Muscle of leg (tissue), 11 donors: ENCODE data around the gene TMED5. TPM values are rescaled to one million over a fixed set of nuclear protein-coding genes. Genes with fewer than 3 reads are reported as not detected.

ENCODE experiments used
- DNase-seq: peaks from one replicate; pipeline ENCODE4 v3.0.0; 2013
- H3K27ac ChIP-seq: one replicate; pipeline ENCODE4 v1.5.1; 2013; ENCODE audit warnings: mild to moderate bottlenecking, low read length, control low read depth
- H3K27me3 ChIP-seq: one replicate; pipeline ENCODE4 v1.6.1; 2013; ENCODE audit warnings: low read length; ENCODE audit not compliant: control insufficient read depth, insufficient read depth
- H3K36me3 ChIP-seq: one replicate; pipeline ENCODE4 v1.6.1; 2013; ENCODE audit warnings: low read length; ENCODE audit not compliant: control insufficient read depth, insufficient read depth
- H3K4me1 ChIP-seq: one replicate; pipeline ENCODE4 v1.6.1; 2013; ENCODE audit warnings: low read length; ENCODE audit not compliant: control insufficient read depth, insufficient read depth
- H3K4me3 ChIP-seq: one replicate; pipeline ENCODE4 v1.5.1; 2013; ENCODE audit warnings: low read length, control low read depth
- H3K9me3 ChIP-seq: replicated peaks from 2 replicates; pipeline ENCODE4 v1.6.1; 2013; ENCODE audit warnings: low read depth, low read length; ENCODE audit not compliant: control insufficient read depth
- WGBS: methylation state at CpG from one replicate; pipeline ENCODE4 v1.1.5; 2013; ENCODE audit warnings: missing lambda C conversion rate; ENCODE audit not compliant: insufficient coverage; 5-methylcytosine and 5-hydroxymethylcytosine counted together
- polyA plus RNA-seq, 8 donors: library from polyadenylated mRNA; unstranded; fragments of 120-200 nt; gene quantifications; one replicate each; pipeline versions ENCODE4 v1.2.1 to v1.2.3, GENCODE V29; 2013; ENCODE audit warnings: inconsistent platforms in 1 of 8, low replicate concordance in 1 of 8; ENCODE audit not compliant: insufficient read length in 8 of 8, insufficient read depth in 1 of 8
- total RNA-seq: library from RNA; stranded (reverse); fragments of 120-200 nt; gene quantifications from one replicate; pipeline ENCODE4 v1.2.4, GENCODE V29; 2013

The TMED5 gene
- total and polyA plus RNA-seq, 9 donors, result 18.2 to 28.5 (median 23.3) TPM

DNA sequence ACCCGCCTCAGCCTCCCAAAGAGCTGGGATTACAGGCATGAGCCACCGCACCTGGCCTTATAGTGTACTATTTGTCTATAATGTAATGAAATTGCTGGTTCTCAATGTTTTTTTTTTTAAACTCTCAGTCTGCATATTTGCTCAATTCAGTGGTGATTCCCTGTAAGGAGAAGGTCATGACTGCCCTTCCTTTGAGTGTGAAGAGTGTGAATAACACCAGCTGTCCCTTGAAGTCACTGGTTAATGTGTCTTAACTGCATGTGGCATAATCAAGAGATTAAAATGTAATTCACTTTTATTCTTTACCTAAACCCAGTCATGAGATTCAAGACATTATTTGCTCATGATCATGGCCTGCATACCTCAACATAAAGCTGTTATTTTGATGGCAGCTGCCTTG lies 70.6 kb downstream of the TMED5 start:
- Histone ChIP-seq H3K4me3 (no peak overlapping the region), H3K9me3 (peaks cover 4% of the 10 kb centered on the region), H3K4me1 (no peaks in the 10 kb centered on the region), H3K27me3 (no peaks in the 10 kb centered on the region), H3K36me3 (peaks cover 7% of the 10 kb centered on the region), H3K27ac (no peak overlapping the region)
- 83% methylated on average over 1 of the region's 2 CpGs for WGBS
- no peak for DNase-seq

DNA sequence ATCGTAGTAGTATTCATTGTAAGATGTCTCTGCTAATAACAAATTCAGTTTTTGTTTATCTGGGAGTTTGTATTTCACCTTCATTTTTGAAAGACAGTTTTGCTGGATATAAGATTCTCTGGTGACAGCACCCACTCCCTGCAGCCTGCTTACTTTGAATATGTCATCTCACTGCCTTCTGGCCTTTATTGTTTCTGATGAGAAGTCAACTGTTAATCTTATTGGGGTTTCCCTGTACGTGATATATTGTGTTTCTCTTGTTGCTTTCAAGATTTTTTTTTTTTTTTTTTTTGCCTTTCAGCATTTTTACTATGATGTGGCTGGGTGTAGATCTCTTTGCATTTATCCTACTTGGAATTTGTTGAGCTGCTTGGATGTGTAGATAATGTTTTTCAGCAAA lies 71.9 kb downstream of the TMED5 start:
- Histone ChIP-seq H3K9me3 (peaks cover 4% of the 10 kb centered on the region), H3K27ac (no peak overlapping the region), H3K36me3 (peaks cover 7% of the 10 kb centered on the region), H3K4me1 (no peaks in the 10 kb centered on the region), H3K27me3 (no peaks in the 10 kb centered on the region), H3K4me3 (no peak overlapping the region)
- no peak for DNase-seq
- WGBS, result no CpG with 5 or more reads among the region's 2 CpGs

DNA sequence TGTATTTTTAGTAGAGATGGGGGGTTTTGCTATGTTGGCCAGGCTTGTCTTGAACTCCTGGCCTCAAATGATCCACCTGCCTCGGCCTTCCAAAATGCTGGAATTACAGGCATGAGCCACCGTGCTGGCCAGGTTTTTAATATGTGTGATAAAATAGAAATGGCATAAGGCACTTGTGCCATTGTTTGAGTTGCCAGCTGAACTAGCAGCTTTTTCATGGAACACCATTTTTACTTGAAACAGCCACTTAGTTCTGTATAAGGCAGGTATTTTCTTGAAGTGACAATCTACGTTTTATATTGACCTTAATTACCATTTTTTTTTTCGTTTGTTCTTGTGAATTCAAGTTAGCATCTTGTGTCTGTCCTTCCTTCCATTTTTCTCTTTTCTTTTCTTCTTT lies 72.8 kb downstream of the TMED5 start:
- WGBS, result 93% methylated on average over 3 of the region's 4 CpGs
- no peak overlapping the region for H3K4me3 ChIP-seq
- H3K4me1 ChIP-seq, result no peaks in the 10 kb centered on the region
- no peaks in the 10 kb centered on the region for H3K27me3 ChIP-seq
- no peak for DNase-seq
- H3K9me3 ChIP-seq, result peaks cover 4% of the 10 kb centered on the region
- no peak overlapping the region for H3K27ac ChIP-seq
- H3K36me3 ChIP-seq, result peaks cover 5% of the 10 kb centered on the region

DNA sequence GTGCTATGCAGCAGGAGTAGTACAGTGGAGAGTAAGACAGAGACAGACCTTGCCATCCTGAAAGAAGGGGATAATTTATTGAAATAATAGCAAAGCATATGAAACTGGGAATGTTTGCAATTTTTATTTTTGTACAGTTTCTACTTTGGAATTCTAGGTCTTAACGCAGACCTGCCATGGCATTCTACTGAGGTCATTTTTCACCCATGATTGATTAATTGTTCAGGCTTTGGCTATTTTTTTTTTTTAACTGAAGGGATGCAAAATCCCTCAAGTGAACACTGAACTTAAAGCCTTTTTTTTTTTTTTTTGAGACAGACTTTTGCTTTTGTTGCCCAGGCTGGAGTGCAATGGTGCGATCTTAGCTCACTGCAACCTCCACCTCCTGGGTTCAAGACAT lies 74.0 kb downstream of the TMED5 start:
- no peak for DNase-seq
- H3K9me3 ChIP-seq, result peaks cover 4% of the 10 kb centered on the region
- no CpG with 5 or more reads among the region's 2 CpGs for WGBS
- H3K27ac ChIP-seq, result no peak overlapping the region
- H3K36me3 ChIP-seq, result peaks cover 5% of the 10 kb centered on the region
- no peaks in the 10 kb centered on the region for H3K27me3 ChIP-seq
- no peaks in the 10 kb centered on the region for H3K4me1 ChIP-seq
- no peak overlapping the region for H3K4me3 ChIP-seq

DNA sequence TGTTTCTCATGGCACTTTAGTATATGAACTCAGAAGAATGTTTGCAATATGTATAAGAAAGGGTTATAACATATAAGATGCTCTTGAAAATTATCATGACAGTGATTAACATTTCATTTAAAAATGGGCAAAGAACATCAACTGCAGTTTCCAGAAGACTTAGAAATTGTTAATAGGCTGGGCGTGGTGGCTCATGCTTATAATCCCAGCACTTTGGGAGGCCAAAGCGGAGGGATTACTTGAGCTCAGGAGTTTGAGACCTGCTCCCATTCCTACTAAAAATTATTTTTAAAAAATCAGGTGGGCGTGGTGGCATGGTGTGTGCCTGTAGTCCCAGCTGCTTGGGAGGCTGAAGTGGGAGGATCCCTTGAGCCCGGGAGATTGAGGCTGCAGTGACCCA lies 78.1 kb downstream of the TMED5 start:
- Histone ChIP-seq H3K9me3 (no peaks in the 10 kb centered on the region), H3K27me3 (no peaks in the 10 kb centered on the region)
- WGBS, result 93% methylated on average over 3 of the region's 4 CpGs

More for the DNA sequence above, 78.1 kb downstream of the TMED5 start:
- no peak for DNase-seq
- Histone ChIP-seq H3K4me3 (no peak overlapping the region), H3K4me1 (no peaks in the 10 kb centered on the region), H3K36me3 (peaks cover 4% of the 10 kb centered on the region), H3K27ac (no peak overlapping the region)

Other genes with a start within 250 kb of the TMED5 start
- 5.9 TPM for gene DIPK1A, start 219.0 kb downstream of the TMED5 start, total RNA-seq
- gene DIPK1A, start 219.0 kb downstream of the TMED5 start, polyA plus RNA-seq, result 10 to 100 TPM in 3 of 8 donors, 1 to 10 TPM in 5; 8.2 to 11.0 (median 9.4) TPM
- 27.0 TPM for gene MTF2, start 101.1 kb downstream of the TMED5 start, total RNA-seq
- 10 to 100 TPM; 19.1 to 24.9 (median 20.6) TPM for gene MTF2, start 101.1 kb downstream of the TMED5 start, polyA plus RNA-seq
- gene CCDC18, start 311 bp upstream of the TMED5 start, total RNA-seq, result 6.9 TPM
- 1 to 10 TPM; 4.5 to 8.1 (median 5.3) TPM for gene CCDC18, start 311 bp upstream of the TMED5 start, polyA plus RNA-seq
- gene DR1, start 165.5 kb upstream of the TMED5 start, total RNA-seq, result 49.9 TPM
- 10 to 100 TPM; 53.4 to 83.8 (median 65.1) TPM for gene DR1, start 165.5 kb upstream of the TMED5 start, polyA plus RNA-seq